Measurements from ENCODE around the gene ARPIN.

ARPIN gene

GRCh38 chr15:89898614-89899294, 14.0 kb downstream of the ARPIN start:
- Histone ChIP-seq H3K79me2 (ENCODE audit: insufficient read depth, low read length) (no peaks in the 10 kb centered on the region), H2AFZ (ENCODE audit: low read depth, low read length, severe bottlenecking) (no peak overlapping the region), H3K4me2 (ENCODE audit: low read depth, low read length, poor library complexity, severe bottlenecking) (no peak overlapping the region), H4K20me1 (ENCODE audit: low read depth, low read length) (no peaks in the 10 kb centered on the region), H3K27me3 (ENCODE audit: low read length) (no peaks in the 10 kb centered on the region), H3K9me3 (ENCODE audit: insufficient read depth, low read length) (no peaks in the 10 kb centered on the region), H3F3A (ENCODE audit: insufficient read depth) (no peaks in the 10 kb centered on the region), H3K9me2 (replicated peaks; ENCODE audit: insufficient read depth, low read length) (no peaks in the 10 kb centered on the region), H3K9ac (ENCODE audit: low read length) (no peak overlapping the region), H3K4me3 (ENCODE audit: insufficient read depth, low read length, poor library complexity, severe bottlenecking) (no peak overlapping the region), H3K27ac (ENCODE audit: low read depth, low read length) (no peak overlapping the region), H3K36me3 (ENCODE audit: low read length) (no peaks in the 10 kb centered on the region)
- TF ChIP-seq EZH2phosphoT487 (conservative IDR thresholded peaks at IDR 0.05; ENCODE audit: low read length) (no peak), CTCF (IDR thresholded peaks at IDR 0.05; ENCODE audit: insufficient read depth, low read length, poor library complexity, severe bottlenecking) (peak; percentile 54)

DNA sequence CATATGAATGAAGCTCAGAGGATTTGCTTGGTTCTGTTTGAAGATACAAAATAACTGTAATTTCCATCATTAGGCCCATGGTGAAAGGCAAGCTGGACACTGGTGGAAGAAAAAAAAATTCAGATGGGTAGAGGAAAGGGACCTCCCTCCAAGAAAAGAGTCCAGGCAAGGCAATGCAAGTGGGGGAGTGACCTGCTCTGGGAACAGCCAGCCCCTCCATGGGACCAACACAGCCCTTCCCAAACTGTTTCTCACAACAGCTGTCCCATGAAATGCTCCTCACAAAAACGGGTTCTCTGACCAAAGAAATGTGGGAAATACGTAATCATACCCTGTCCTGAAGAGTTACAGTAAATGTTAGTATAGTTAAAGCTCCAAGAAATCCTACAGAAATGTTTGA, 14.6 kb downstream of the ARPIN start:
- Histone ChIP-seq H3K27me3 (ENCODE audit: low read length) (no peaks in the 10 kb centered on the region), H3K9me3 (ENCODE audit: insufficient read depth, low read length) (no peaks in the 10 kb centered on the region), H3K9ac (ENCODE audit: low read length) (no peak overlapping the region), H3K27ac (ENCODE audit: low read depth, low read length) (no peak overlapping the region), H2AFZ (ENCODE audit: low read depth, low read length, severe bottlenecking) (no peak overlapping the region), H3K79me2 (ENCODE audit: insufficient read depth, low read length) (peaks cover 6% of the 10 kb centered on the region), H3K9me2 (replicated peaks; ENCODE audit: insufficient read depth, low read length) (no peaks in the 10 kb centered on the region), H3F3A (ENCODE audit: insufficient read depth) (no peaks in the 10 kb centered on the region), H3K36me3 (ENCODE audit: low read length) (no peaks in the 10 kb centered on the region), H3K4me2 (ENCODE audit: low read depth, low read length, poor library complexity, severe bottlenecking) (no peak overlapping the region), H4K20me1 (ENCODE audit: low read depth, low read length) (no peaks in the 10 kb centered on the region), H3K4me3 (ENCODE audit: insufficient read depth, low read length, poor library complexity, severe bottlenecking) (no peak overlapping the region)
- TF ChIP-seq CTCF (IDR thresholded peaks at IDR 0.05; ENCODE audit: insufficient read depth, low read length, poor library complexity, severe bottlenecking) = no peak
- no peak for TF ChIP-seq EZH2phosphoT487 (conservative IDR thresholded peaks at IDR 0.05; ENCODE audit: low read length)

DNA sequence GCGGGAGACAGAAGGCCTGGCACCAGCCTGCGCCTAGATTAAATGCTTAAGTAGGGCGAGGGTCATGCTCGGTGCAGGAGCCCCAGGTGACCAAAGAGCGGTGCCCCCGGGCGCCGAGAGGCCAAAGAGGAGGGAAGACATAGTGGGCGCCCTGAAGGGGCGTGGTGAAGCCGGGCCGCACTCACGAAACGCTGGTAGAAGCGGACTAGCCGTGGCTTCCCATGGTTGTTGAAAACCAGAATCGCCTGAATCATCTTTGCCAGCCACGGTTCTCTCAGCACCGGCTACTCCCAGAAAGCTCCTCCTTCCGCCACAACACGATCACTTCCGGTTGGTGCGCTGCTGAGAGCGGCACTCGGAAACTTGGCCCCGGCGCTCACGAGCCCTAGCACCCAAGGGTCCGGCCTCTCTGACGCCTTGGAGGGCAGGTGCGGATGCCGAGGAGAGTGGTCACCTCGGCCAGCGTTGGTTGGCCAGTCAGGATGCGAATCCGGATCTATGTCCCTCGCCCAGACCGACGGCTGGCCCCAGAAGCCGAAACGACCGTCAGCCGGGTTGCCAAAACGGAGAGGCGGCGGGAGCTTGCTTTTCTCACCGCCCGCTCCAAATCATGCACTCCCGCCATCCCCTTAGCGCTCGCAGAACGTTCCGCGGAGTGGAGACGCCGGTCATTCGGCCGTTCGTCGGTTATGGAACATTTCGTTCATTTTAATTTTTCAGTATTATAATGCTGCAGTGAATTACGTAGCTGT, 18.9 kb downstream of the ARPIN start, which contains the start of gene AP3S2:
AP3S2 (minus strand) TSS at position 299 of the 752 bp plus-strand sequence; CDS start at position 254, 45 bp downstream.
- H3K9ac ChIP-seq (ENCODE audit: low read length) = peak within 1 kb of the TSS; percentile 89
- H3K27me3 ChIP-seq (ENCODE audit: low read length) = no peaks in the 10 kb centered on the region
- no peaks in the 10 kb centered on the region for H3K9me2 ChIP-seq (replicated peaks; ENCODE audit: insufficient read depth, low read length)
- H3F3A ChIP-seq (ENCODE audit: insufficient read depth) = 0 out of 2 replicates have a peak, but pooled peaks cover 4% of the 10 kb centered on the region
- peak within 1 kb of the TSS; percentile 99 for H3K4me2 ChIP-seq (ENCODE audit: low read depth, low read length, poor library complexity, severe bottlenecking)
- no peaks in the 10 kb centered on the region for H4K20me1 ChIP-seq (ENCODE audit: low read depth, low read length)
- H3K4me3 ChIP-seq (ENCODE audit: insufficient read depth, low read length, poor library complexity, severe bottlenecking) = peak within 1 kb of the TSS; percentile 98
- no peaks in the 10 kb centered on the region for H3K9me3 ChIP-seq (ENCODE audit: insufficient read depth, low read length)
- H3K36me3 ChIP-seq (ENCODE audit: low read length) = peaks cover 4% of the 10 kb centered on the region; the same call in 1 of the 2 replicates
- peak within 1 kb of the TSS; percentile 98 for H2AFZ ChIP-seq (ENCODE audit: low read depth, low read length, severe bottlenecking)
- peak within 1 kb of the TSS; percentile 59 for H3K27ac ChIP-seq (ENCODE audit: low read depth, low read length)
- H3K79me2 ChIP-seq (ENCODE audit: insufficient read depth, low read length) = peaks cover 27% of the 10 kb centered on the region
- TF ChIP-seq EZH2phosphoT487 (conservative IDR thresholded peaks at IDR 0.05; ENCODE audit: low read length) = no peak
- no peak for TF ChIP-seq CTCF (IDR thresholded peaks at IDR 0.05; ENCODE audit: insufficient read depth, low read length, poor library complexity, severe bottlenecking)

Data from SU-DHL-6 (cell line).